ENCODE data around the gene DEF6.
A peak's percentile ranks its signal among the peaks of the same experiment; 100 is the strongest.
"Not testable (repeated sequence)": the region's sequence is repeated elsewhere in the genome, so short reads cannot be mapped to it uniquely, and the experiment has no call there.

Gene DEF6

DNA sequence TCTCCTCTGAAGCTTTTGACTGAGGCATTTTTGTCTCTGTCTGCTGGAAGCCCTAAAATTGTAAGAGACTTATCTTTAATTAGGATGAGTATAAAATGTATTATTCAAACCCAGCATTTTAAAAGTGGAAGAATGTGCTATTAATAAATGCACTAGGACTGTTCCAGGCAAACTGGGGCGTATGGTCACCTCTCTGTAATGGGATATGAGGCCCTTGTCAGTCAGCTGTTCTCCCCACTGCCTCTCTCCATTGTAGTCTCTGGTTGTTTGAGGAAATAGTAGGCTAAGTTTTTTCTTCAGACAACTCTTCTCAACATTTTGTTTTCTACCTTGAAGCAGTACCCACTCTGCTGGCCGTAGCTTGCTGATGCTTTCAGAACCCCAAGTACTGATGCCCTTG is 14.3 kb upstream of the DEF6 start:
- DNase-seq: no peak

DNA sequence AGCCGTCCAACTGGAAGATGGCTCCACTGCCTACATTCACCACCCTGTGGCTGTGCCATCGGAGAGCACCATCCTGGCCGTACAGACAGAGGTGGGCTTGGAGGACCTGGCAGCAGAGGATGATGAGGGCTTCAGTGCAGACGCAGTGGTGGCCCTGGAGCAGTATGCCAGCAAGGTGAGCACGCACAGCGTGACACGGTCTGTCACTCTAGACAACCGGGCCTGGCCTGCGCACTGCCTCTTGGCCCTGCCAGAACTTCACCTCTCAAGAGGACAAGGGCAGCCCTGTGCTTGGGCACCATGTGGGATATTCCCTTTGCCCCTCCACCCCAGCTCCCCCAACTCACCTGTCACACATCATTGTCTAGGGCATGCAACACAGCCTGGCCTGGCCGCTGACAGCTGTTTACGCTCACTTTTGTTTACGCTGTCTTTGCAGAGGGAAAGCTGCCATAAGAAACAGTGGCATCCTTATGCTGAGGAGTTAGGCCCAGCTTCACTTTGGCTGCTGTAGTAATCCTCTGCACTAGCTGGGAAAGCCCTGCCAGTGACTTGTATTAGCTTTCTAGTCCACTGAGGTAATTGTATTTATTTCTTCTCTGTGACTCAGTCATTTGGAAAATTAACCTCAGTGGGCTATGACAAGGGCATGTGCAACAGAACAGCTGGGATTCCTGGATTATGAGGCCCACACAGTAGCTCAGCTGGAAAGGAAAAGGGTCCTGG is 9.8 kb upstream of the DEF6 start:
- no peak for DNase-seq

DNA sequence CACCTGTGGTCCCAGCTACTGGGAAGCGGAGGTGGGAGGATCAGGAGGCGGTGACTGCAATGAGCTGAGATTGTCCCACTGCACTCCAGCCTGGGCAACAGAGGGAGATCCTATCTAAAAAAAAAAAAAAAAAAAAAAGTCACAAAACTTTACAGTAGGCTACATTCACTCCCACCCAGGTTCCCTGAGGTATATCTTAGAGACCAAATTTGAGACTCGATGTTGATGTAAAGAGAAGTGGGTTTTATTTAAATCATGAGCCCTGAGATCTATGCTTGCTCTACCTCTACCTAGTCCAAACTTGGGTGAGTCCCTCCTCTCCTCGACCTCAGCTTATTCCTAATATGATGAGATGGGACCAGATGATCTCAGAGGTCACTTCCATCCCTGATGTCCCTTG is 8.8 kb upstream of the DEF6 start:
- DNase-seq: no peak

DNA sequence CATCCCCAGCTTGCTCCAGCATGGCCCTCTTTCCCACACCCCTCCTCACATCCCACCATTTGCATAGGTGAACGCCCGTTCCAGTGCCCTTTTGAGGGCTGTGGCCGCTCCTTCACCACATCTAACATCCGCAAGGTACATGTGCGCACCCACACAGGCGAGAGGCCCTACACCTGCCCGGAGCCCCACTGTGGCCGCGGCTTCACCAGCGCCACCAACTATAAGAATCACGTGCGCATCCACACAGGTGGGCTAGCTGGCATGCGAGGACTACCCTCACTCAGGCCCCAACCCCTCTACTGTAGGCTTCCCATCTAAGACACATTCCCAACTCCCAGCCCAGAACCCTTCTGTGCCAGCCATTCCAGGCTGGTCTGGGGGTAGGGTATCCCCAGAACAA is 6.1 kb upstream of the DEF6 start:
- DNase-seq: no peak

DNA sequence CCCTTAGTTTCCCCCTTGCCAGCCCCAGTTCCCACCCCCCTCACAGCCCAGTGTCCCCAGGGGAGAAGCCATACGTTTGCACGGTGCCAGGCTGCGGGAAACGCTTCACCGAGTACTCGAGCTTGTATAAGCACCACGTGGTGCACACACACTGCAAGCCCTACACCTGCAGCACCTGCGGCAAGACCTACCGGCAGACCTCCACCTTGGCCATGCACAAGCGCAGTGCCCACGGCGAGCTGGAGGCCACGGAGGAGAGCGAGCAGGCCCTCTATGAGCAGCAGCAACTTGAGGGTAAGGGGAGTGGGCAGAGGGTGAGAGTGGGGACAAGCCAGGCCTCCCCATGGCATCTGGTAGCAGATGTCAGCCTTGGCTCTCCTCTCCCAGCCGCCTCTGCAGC is 5.1 kb upstream of the DEF6 start:
- no peak for DNase-seq

DNA sequence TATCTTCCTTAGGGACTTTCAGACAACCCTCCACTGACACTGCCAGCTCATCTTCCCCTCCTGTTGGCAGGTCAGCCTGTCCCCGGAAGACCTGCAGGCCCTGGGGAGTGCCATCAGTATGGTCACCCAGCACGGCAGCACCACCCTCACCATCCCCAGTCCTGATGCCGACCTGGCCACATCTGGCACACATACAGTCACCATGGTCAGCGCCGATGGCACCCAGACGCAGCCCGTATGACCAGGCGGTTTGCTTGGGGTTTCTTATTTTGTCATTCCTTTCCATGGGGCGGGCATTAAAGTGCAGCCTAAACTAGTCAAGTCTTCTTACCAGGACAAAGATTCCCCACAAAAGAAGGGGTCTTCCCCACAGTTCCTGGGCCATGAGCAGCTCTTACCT is 3.9 kb upstream of the DEF6 start:
- DNase-seq: no peak

DNA sequence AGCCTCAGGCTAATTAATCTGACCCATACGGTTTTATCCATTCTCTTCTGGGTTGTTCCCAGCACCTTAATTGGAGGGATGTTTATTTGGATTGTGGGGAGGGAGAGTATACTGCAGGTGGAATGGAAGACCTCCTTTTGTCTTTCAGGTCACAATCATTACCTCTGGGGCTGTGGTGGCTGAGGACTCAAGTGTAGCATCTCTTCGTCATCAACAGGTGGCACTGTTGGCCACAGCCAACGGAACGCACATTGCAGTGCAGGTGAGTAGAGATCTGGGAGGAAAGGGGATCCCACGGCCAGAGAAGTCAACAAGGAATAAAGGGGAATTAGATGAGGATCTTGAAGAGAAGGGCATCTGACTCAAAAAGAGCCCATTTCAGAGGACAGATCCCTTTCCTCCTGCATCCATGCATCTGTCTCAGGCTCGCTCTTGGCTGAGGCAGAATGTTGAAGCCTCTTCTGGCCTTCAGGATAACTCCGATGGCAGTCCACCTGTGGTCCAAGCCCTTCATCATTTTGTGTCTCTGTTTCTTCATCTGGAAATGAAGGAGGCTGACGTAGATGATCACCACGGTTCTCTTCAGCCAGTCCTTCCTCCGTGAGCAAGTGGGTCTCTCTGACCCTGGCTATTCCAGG is 3.2 kb upstream of the DEF6 start:
- DNase-seq: peak; percentile 78

DNA sequence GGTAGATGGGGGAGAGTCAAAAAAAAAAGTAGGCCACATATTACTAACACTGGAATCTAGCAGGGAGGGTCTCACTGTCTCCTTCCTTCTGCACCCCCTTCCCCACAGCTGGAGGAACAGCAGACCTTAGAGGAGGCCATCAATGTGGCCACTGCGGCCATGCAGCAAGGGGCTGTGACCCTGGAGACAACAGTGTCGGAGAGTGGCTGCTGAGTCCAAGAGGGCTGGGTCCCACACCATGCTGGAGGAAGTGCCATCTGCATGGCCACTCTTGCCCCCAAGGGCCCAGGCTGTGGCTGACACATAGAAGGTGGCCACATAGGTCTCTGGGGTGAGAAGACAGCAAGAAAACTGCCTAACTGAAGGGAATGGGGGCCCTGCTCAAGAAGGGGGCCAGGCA is 2.6 kb upstream of the DEF6 start:
- DNase-seq: no peak

DNA sequence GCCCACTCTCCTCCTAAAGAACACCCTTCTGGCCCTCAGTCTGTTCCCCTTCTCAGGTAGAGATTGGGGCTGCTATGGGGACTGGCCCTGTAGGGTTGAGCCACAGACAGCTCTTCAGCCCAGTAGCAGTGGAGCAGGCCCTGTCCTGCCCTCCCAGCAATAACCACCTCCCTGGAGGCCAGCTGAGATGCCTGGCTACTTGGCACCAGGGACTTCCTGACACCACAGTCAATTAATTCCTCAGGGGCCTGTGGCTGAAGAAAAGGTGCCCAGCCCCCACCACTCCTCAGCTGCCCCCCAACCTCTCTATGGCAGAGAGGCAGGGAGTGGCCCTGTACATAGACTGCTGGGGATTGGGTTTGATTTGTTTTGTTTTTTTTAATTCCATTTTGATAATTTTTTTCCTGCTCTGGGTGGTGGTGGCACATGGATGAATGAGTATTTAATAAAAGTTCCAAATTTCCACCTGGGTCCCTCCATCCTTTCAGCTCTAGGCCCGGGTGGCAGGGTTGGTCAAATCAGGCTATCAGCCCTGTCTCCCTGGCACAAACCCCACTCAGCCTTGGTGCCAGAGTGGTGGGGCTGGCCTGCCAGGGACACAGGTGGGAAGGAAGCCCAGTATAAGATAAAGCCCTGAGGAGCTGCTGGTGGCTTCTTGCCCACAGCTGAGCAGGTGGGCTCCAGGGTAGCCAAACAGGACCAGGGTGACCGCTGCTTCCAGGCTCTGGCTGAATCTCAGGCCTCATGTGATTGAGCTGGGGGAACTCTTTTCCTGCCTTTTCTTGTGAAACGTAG is 1.9 kb upstream of the DEF6 start:
- no peak for DNase-seq

DNA sequence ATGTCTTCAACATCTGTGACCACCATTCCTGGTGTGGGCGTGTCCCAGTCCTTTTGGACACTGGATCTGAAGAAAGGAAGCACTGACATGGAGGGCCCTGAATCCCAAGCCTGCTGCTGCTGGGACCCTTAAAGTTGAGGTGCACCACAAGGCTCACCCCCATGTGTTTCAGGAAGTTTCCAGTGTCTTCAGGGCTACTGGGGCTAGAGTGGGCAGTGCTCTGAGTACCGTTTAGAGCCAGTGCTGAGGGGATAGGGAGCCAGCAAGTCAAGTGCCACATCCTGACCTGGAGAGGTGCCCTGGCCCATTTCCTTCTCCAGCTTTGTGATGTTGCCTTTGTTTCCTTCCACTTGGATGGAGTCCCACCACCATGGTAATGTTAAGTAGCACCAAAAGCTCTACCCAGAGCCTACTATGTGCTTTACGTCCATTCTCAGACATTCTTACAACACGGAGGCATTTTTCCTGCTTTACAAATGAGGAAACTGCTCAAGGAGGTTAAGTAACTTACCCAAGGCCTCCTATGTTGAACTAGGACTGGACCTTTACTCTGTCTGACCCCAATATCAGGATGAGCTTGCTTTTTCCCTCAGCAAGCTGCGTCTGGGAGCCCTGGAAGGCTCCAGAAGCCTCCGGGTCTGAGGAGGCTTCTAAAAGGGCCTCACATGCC is 552 bp upstream of the DEF6 start:
- DNase-seq: no peak

DNA sequence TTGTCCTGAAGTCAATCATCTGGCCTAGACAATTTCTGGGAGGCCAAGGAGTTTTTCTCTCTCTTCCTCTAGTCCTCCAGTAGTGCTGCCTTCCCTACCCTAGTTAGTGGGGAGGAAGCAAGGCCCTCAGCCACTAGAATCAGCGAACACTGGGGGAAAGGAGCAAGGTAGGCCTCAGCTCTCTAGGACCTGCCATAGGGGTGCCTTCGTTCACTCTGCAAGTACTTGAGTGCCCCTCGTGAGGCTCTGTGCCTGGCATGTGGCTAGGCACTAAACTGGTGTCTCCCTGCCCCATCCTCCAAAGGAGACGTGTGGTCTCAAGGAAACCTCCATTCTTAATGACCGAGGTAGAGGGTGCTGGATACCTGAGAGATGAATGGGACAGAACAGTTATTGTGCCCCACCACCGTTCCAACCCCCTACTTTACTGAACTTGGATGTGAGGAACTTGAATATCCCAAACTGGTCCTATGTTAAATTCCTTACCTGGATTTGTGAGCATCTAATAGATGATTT is 1.1 kb downstream of the DEF6 start:
- DNase-seq: no peak

DNA sequence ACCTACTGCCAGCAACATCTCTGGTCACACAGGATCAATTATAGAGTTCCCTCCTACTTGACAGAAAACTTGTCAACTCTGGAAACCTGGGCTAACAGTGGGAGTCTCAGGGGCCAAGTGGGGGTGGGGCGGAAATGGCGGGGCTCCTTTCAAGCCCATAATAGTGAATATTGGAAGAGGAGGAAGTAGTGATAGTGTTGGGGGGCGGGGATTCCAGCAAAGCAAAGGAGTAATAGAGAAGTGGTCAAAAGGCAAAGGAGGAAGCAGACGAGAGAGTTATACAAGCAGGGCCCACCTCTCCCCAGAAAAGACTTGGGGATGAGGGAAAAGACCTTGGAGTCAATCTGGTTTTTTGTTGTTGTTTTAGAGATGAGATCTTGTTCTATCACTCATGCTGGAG is 2.1 kb downstream of the DEF6 start:
- DNase-seq: no peak

DNA sequence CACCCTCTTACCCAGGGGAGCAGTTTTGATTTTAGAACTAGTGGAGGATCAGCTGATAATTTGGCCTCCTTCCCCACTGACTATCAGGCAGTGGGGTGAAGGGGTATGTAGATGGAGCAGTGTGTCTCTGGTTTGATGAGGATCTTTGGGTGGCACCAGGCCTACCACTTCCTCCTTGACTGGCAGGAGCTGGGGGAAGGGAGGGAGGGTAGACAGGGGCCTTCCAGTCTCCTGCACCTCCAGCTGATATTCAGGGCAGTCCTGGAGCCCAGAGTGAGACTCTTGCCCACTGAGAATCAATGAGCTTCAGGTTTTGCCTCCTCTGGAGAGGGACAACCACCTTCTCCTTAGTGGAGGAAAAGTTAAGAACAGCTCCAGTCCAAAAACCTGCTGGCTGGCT is 3.2 kb downstream of the DEF6 start:
- DNase-seq: no peak

DNA sequence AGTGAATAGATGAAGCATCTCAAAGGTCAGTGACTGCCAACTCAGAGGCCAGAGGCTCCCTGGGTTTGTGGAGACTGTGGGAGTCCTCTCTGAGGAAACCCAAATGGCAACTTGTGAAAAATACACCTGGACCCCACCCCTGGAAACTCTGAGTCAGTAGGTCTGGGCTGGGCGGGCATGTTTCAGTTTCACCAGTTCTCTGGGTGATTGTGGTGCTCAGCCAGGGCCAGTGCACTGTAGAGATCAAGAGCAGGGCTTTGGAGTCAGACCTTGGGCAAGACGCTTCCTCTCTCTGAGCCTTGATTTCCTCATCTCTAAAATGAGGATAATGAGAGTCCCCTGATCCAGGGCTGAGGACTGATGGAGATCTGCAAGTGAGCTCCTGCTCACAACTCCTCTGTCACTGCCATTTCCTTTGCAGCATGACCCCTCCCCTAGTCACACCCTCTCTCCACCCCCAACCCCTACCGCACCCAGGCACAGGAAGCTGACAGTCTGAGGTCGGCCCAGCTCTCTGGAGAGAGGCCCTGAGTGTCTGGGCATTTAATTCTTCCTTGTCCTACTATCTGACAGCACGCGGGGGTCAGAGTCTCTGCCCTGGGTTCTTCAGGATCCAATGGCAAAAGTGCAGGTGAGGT is 5.1 kb downstream of the DEF6 start:
- peak; percentile 11 for DNase-seq

DNA sequence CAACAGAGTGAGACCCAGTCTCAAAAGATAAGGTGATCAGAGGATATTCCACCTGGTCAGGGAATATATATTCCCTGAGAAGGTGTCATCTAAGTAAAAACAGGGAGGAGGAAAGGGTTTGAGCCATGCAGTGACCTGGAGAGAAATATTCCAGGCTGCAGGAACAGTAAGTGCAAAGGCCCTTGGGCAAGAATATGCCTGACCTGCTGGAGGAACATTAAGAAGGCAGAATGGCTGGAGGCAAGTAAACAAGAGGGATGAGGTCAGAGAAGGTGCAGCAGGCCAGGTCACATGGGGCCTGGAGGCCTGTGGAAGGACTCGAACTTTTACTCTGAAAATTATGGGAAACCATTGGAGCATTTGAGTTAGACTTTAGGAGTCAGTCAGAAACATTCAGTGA is 6.7 kb downstream of the DEF6 start:
- no peak for DNase-seq

DNA sequence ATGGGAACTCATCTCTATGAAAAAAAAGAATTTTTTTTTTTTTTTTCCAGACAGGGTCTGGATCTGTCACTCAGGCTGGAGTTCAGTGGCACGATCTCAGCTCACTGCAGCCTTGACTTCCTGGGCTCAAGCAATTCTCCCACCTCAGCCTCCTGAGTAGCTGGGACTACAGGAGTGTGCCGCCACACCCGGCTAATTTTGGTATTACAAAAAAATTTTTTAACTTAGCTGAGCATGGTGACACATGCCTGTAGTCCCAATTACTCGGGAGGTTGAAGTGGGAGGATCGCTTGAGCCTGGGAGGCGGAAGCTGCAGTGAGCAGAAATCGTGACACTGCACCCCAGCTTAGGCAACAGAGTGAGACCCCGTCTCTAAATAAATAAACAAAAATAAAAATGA is 7.5 kb downstream of the DEF6 start:
- no peak for DNase-seq

DNA sequence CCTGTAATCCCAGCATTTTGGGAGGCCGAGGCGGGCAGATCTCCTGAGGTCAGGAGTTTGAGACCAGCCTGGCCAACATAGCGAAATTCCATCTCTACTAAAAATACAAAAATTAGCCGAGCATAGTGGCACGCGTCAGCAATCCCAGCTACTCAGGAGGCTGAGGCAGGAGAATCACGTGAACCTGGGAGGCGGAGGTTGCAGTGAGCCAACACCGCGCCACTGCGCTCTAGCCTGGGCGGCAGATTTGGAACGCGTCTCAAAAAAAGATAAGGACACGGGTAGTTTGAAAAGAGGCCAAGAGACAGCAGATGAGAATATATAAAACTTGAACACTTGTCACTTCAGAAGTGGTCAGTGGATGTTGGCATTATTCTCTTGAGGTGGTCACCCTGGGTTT is 9.5 kb downstream of the DEF6 start:
- not testable (repeated sequence) for DNase-seq

DNA sequence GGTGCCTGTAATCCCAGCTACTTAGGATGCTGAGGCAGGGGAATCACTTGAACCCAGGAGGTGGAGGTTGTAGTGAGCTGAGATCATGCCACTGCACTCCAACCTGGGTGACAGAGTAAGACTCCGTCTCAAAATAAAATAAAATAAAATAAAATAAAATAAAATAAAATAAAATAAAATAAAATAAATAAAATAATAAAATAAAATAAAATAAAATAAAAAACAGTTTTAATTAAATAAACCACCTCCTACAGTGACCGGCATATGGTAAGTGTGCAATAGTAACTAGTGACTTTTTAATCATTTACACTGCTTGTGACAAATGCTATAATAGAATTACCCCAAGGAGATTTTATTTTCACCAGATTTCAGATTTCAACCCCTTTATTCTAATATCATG is 10.9 kb downstream of the DEF6 start:
- not testable (repeated sequence) for DNase-seq

DNA sequence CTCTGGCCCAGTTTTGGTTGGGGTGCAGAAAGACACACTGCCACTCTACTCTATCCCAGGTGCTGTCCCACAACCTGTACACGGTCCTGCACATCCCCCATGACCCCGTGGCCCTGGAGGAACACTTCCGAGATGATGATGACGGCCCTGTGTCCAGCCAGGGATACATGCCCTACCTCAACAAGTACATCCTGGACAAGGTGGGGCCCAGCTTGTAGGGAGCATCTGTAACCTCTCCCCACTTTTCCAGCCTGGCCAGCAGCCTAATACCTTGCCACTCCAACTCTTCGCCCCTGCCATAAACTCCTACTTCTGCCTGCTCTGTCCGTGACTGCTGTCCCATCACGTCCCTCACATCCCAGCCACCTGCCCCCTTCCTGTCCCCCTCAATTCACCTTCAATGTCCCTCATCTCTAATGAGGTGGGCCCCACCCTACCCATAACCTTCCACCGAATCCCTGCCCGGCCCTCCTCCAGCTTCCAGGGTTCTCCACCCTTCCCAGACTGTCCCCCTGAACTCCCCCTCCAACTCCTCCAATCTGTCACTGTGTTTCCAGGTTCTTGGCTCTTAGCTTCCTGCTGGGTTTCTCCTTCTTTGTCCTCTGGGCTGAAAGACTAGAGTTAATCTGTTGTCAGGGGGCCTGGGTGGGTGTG is 12.1 kb downstream of the DEF6 start:
- DNase-seq: no peak

DNA sequence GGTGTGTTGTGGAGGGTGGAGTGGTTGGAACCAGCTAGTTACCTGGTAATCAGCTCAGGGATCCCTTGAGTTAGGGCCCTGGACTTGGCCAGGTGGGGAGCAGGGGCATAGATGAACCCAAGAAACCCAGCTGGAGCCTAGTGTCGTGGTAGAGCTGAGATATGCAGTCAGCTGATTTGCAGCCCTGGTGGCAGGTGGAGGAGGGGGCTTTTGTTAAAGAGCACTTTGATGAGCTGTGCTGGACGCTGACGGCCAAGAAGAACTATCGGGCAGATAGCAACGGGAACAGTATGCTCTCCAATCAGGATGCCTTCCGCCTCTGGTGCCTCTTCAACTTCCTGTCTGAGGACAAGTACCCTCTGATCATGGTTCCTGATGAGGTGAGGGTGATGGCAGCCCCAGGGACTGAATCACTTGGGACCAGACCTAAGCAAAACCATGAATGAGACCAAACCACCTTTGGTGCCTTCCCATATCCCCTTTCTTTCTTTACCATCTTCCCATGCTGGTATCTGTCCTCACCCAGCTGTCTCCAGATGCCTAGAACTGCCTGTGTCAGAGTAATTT is 12.7 kb downstream of the DEF6 start:
- DNase-seq: no peak

DNA sequence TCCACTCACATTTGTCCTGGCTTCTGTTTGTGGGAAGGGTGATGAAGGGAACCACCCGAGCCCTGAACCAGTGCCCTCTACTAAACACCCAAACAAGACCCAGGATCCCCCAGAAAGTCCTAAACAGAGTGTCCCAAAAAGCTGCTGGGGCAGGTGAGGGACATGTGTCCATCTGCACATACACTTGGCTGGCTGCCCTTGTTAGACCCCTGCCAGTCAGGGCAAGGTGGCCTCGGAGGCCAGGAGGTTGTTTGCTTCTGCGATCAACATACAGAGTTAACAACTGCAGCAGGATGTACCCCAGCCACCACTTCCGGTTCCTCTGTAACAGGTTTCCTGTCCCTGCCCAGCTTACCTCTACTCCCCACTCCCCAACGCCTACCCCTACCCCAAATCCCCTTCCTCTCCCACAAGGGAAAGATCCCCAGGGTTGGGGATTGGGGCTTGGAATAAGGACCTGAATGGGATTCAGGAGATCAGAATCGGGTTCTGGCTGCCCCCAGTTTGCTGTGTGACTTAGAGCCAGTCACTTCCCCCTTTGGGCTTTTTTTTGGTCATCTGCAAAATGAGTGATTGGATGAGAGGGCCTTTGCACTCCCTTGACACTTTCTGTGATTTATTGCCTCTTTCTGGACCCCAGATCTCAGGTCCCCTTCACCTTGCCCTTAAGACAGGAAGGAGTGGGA is 13.9 kb downstream of the DEF6 start:
- DNase-seq: no peak

Measured in NCI-H146 (cell line).